ENCODE measurements around the gene TMEM63B. TPM values are rescaled to one million over a fixed set of nuclear protein-coding genes. Genes with fewer than 3 reads are reported as not detected.
"Not testable (repeated sequence)": the region's sequence is repeated elsewhere in the genome, so short reads cannot be mapped to it uniquely, and the experiment has no call there.

The TMEM63B gene
- total RNA-seq, 2 experiments from 2014 or later: 15.5 to 17.9 TPM

GRCh38 chr6:44189257-44189656 lies 61.9 kb downstream of the TMEM63B start:
- Mint-ChIP-seq H3K4me3 (no peak overlapping the region), H3K27me3 (ENCODE audit: low read depth) (peaks cover 7% of the 10 kb centered on the region), H3K36me3 (ENCODE audit: low read depth) (no peaks in the 10 kb centered on the region), H3K9me3 (ENCODE audit: insufficient read depth) (no peaks in the 10 kb centered on the region), H3K4me1 (ENCODE audit: low read depth) (peaks cover 10% of the 10 kb centered on the region), H3K27ac (no peak overlapping the region)
- CTCF ChIA-PET: interaction anchor here (0.9 to 1.1 kb wide), 2 partner anchors 16 to 23 kb away, joined by 3 read pairs; no protein-coding TSS in a partner anchor
- DNase-seq (no peak), ATAC-seq (no peak)
- POLR2A ChIA-PET: no interaction called here

- CTCF ChIA-PET: no interaction called here
- no peaks in the 10 kb centered on the region for H3K9me3 Mint-ChIP-seq (ENCODE audit: insufficient read depth)
- peaks cover 7% of the 10 kb centered on the region for H3K27me3 Mint-ChIP-seq (ENCODE audit: low read depth)
- no peak overlapping the region for H3K4me3 Mint-ChIP-seq
- no peaks in the 10 kb centered on the region for H3K36me3 Mint-ChIP-seq (ENCODE audit: low read depth)
- peaks cover 10% of the 10 kb centered on the region for H3K4me1 Mint-ChIP-seq (ENCODE audit: low read depth)
- DNase-seq (no peak), ATAC-seq (no peak)
- H3K27ac Mint-ChIP-seq: no peak overlapping the region
- POLR2A ChIA-PET: no interaction called here
Observed at GRCh38 chr6:44190715-44191114, 63.4 kb downstream of the TMEM63B start.

- DNase-seq (no peak), ATAC-seq (no peak)
- POLR2A ChIA-PET: no interaction called here
- CTCF ChIA-PET: interaction anchor here (1.9 kb wide), 1 partner anchor 21 kb away, joined by 5 read pairs; no protein-coding TSS in a partner anchor
- Mint-ChIP-seq H3K4me3 (no peak overlapping the region), H3K27me3 (ENCODE audit: low read depth) (peaks cover 7% of the 10 kb centered on the region), H3K4me1 (ENCODE audit: low read depth) (peaks cover 2% of the 10 kb centered on the region), H3K9me3 (ENCODE audit: insufficient read depth) (no peaks in the 10 kb centered on the region), H3K27ac (no peak overlapping the region), H3K36me3 (ENCODE audit: low read depth) (no peaks in the 10 kb centered on the region)
Observed at GRCh38 chr6:44192428-44193041, 65.2 kb downstream of the TMEM63B start.

GRCh38 chr6:44193307-44193910 lies 66.1 kb downstream of the TMEM63B start:
- Mint-ChIP-seq H3K36me3 (ENCODE audit: low read depth) (no peaks in the 10 kb centered on the region), H3K4me3 (no peak overlapping the region), H3K27ac (no peak overlapping the region), H3K9me3 (ENCODE audit: insufficient read depth) (no peaks in the 10 kb centered on the region), H3K27me3 (ENCODE audit: low read depth) (peaks cover 7% of the 10 kb centered on the region), H3K4me1 (ENCODE audit: low read depth) (peaks cover 2% of the 10 kb centered on the region)
- ChIA-PET POLR2A (no interaction called here), CTCF (interaction anchor here (1.9 kb wide), 1 partner anchor 21 kb away, joined by 5 read pairs; no protein-coding TSS in a partner anchor)
- ATAC-seq (no peak), DNase-seq (no peak)

GRCh38 chr6:44194326-44194725 lies 67.0 kb downstream of the TMEM63B start:
- ATAC-seq (no peak), DNase-seq (no peak)
- CTCF ChIA-PET: no interaction called here
- H3K27me3 Mint-ChIP-seq (ENCODE audit: low read depth): peaks cover 5% of the 10 kb centered on the region
- no peaks in the 10 kb centered on the region for H3K9me3 Mint-ChIP-seq (ENCODE audit: insufficient read depth)
- no peaks in the 10 kb centered on the region for H3K36me3 Mint-ChIP-seq (ENCODE audit: low read depth)
- POLR2A ChIA-PET: no interaction called here
- no peak overlapping the region for H3K4me3 Mint-ChIP-seq
- no peak overlapping the region for H3K27ac Mint-ChIP-seq
- H3K4me1 Mint-ChIP-seq (ENCODE audit: low read depth): peaks cover 2% of the 10 kb centered on the region

GRCh38 chr6:44196351-44196750 lies 69.0 kb downstream of the TMEM63B start:
- H3K9me3 Mint-ChIP-seq (ENCODE audit: insufficient read depth); ATAC-seq; H3K36me3 Mint-ChIP-seq (ENCODE audit: low read depth); POLR2A ChIA-PET; H3K27ac Mint-ChIP-seq; H3K27me3 Mint-ChIP-seq (ENCODE audit: low read depth); H3K4me1 Mint-ChIP-seq (ENCODE audit: low read depth); H3K4me3 Mint-ChIP-seq; CTCF ChIA-PET; DNase-seq: not testable (repeated sequence)

GRCh38 chr6:44198684-44199083 lies 71.3 kb downstream of the TMEM63B start:
- POLR2A ChIA-PET: interaction anchor here (0.6 kb wide), 1 partner anchor 13 kb away, joined by 5 read pairs; no protein-coding TSS in a partner anchor
- CTCF ChIA-PET: no interaction called here
- no peaks in the 10 kb centered on the region for H3K4me1 Mint-ChIP-seq (ENCODE audit: low read depth)
- no peaks in the 10 kb centered on the region for H3K36me3 Mint-ChIP-seq (ENCODE audit: low read depth)
- no peak for ATAC-seq
- H3K9me3 Mint-ChIP-seq (ENCODE audit: insufficient read depth): no peaks in the 10 kb centered on the region
- H3K4me3 Mint-ChIP-seq: no peak overlapping the region
- H3K27ac Mint-ChIP-seq: no peak overlapping the region
- DNase-seq: no peak
- H3K27me3 Mint-ChIP-seq (ENCODE audit: low read depth): no peaks in the 10 kb centered on the region

GRCh38 chr6:44199883-44200282 lies 72.5 kb downstream of the TMEM63B start:
- CTCF ChIA-PET: no interaction called here
- Mint-ChIP-seq H3K9me3 (ENCODE audit: insufficient read depth) (no peaks in the 10 kb centered on the region), H3K27me3 (ENCODE audit: low read depth) (peaks cover 3% of the 10 kb centered on the region), H3K4me1 (ENCODE audit: low read depth) (no peaks in the 10 kb centered on the region), H3K4me3 (no peak overlapping the region), H3K27ac (no peak overlapping the region), H3K36me3 (ENCODE audit: low read depth) (no peaks in the 10 kb centered on the region)
- DNase-seq (no peak), ATAC-seq (no peak)
- POLR2A ChIA-PET: interaction anchor here (1.1 kb wide), 1 partner anchor 48 kb away, joined by 3 read pairs; no protein-coding TSS in a partner anchor

- ChIA-PET POLR2A (no interaction called here), CTCF (no interaction called here)
- ATAC-seq: no peak
- Mint-ChIP-seq H3K4me1 (ENCODE audit: low read depth) (no peaks in the 10 kb centered on the region), H3K4me3 (no peak overlapping the region), H3K27me3 (ENCODE audit: low read depth) (peaks cover 3% of the 10 kb centered on the region), H3K36me3 (ENCODE audit: low read depth) (no peaks in the 10 kb centered on the region), H3K9me3 (ENCODE audit: insufficient read depth) (no peaks in the 10 kb centered on the region), H3K27ac (no peak overlapping the region)
- no peak for DNase-seq
Observed at GRCh38 chr6:44201200-44201599, 73.8 kb downstream of the TMEM63B start.

- H3K4me1 Mint-ChIP-seq (ENCODE audit: low read depth): no peaks in the 10 kb centered on the region
- H3K9me3 Mint-ChIP-seq (ENCODE audit: insufficient read depth): no peaks in the 10 kb centered on the region
- H3K36me3 Mint-ChIP-seq (ENCODE audit: low read depth): no peaks in the 10 kb centered on the region
- H3K27ac Mint-ChIP-seq: no peak overlapping the region
- POLR2A ChIA-PET: no interaction called here
- no peak overlapping the region for H3K4me3 Mint-ChIP-seq
- no peak for ATAC-seq
- no peak for DNase-seq
- CTCF ChIA-PET: no interaction called here
- peaks cover 3% of the 10 kb centered on the region for H3K27me3 Mint-ChIP-seq (ENCODE audit: low read depth)
Observed at GRCh38 chr6:44201638-44202303, 74.4 kb downstream of the TMEM63B start.

GRCh38 chr6:44202332-44202971 lies 75.1 kb downstream of the TMEM63B start:
- ATAC-seq (no peak), DNase-seq (no peak)
- CTCF ChIA-PET: interaction anchor here (1.7 kb wide), 1 partner anchor 19 kb away, joined by 5 read pairs; no protein-coding TSS in a partner anchor
- POLR2A ChIA-PET: no interaction called here
- Mint-ChIP-seq H3K4me3 (no peak overlapping the region), H3K27ac (no peak overlapping the region), H3K27me3 (ENCODE audit: low read depth) (peaks cover 3% of the 10 kb centered on the region), H3K36me3 (ENCODE audit: low read depth) (no peaks in the 10 kb centered on the region), H3K4me1 (ENCODE audit: low read depth) (no peaks in the 10 kb centered on the region), H3K9me3 (ENCODE audit: insufficient read depth) (no peaks in the 10 kb centered on the region)
